GM19238 (cell line): ENCODE data around the gene CD2.

Experiments
- DNase-seq: peaks from one replicate; pipeline ENCODE4 v3.0.0; 2011; ENCODE audit warnings: low spot score; ENCODE audit not compliant: insufficient read length

Gene CD2

DNA sequence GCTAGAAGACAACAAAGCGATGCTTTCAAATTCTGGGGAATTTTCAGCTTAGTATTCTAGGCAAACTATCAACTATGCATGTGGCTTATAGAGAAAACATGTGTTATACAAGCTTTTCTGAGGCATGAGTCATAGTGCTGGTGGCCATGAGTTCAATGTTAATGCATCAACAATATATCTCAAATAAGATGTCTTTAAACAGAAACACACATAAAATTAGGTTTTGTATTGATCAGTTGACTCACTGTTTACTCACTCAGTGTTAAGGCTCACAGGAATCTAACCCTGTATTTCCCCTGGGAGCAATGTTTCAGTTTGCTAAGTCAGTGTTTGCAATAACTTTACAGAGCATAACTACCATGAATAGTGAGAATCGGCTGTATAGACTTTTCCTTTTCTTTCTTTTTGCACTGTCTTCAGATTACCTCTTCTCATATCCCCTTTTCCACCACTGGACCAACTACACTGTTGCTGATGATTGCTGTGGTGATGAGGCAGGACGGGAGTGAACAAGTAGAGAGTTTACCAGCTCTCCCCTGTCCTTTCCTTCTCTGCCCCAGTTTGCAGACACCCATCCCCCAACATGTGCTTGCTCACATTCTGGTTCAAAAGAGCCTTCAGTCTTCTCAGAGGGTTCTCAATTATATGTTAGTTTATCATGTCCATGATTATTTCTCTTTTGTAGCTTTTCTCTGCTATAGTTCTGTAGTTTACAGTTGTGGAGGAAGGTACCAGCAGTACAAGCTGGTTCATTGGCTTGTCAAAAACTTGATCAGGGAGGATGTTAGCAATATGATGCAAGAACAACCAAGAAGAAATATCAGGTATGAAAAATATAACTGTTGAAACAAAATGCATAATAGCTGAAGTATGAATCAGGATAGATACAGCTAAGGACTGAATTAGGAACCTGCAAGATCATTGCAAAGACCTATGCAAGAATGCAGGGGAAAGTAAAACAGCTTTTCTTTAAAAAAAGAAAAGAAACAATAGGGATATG lies 23.9 kb downstream of the CD2 start:
- no peak for DNase-seq

DNA sequence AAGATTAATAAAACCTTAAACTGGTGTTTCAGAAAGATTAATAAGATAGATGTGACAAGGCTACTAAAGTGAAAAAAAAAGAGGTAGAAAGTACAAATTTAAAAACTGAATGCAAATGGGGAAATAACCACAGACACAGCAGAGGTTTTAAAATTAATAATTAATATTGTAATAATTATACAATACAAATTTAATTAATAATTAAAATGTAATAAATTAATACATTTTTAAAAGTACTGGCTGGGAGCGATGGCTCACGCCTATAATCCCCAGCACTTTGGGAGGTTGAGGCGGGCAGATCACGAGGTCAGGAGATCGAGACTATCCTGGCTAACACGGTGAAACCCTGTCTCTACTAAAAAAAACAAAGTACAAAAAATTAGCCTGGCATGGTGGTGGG lies 26.8 kb downstream of the CD2 start:
- DNase-seq: no peak

DNA sequence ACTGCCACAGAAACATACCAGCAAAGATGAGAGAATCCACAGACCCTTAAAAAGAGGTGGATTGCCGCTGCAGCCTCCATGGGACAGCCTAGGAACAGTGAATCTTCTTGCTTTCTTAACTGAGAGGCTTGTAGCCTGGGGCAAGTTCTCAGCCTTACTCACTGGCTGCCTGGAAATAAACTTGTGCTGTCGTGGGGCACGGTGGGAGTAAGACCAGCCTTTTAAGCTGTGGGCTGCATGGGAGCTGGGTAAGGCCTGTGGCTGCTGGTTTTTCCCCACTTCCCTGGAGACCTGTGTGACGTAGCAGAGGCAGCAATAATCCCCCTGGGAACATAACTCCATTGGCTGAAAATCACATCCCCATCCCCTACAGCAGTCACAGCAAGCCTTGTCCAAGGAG lies 30.8 kb downstream of the CD2 start:
- no peak for DNase-seq

DNA sequence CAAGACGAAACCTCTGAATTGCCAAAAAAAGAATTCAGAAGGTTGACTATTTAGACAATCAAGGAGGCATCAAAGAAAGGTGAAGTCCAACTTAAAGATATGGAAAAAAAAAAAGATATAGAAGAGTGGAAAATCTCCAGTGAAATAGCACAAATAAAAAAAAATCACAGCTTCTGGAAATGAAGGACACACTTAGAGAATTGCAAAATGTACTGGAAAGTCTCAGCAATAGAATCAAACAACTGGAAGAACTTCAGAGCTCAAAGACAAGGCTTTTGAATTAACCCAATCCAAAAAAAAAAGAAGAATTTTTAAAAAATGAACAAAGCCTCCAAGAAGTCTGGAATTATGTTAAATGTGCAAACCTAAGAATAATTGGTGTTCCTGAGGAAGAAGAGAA lies 31.8 kb downstream of the CD2 start:
- DNase-seq: no peak

DNA sequence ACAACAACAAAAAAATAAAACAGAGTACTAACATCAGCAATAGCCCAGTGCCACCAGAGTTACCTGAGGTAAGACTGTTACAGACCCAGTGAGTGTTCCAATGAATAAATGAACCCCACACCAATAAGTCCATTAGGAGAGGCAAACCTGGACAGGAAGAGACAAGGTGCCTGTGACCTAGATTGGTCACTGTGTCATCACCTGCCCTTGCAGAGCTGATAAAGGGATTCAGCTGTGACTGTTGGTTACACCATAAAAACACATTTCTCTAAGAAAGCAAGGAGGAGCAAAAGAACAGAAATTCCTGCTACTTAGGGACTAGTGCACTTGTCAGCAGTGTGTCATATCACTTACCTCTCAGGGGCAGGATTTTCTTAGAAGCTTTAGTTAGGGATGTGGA lies 37.5 kb downstream of the CD2 start:
- DNase-seq: no peak

DNA sequence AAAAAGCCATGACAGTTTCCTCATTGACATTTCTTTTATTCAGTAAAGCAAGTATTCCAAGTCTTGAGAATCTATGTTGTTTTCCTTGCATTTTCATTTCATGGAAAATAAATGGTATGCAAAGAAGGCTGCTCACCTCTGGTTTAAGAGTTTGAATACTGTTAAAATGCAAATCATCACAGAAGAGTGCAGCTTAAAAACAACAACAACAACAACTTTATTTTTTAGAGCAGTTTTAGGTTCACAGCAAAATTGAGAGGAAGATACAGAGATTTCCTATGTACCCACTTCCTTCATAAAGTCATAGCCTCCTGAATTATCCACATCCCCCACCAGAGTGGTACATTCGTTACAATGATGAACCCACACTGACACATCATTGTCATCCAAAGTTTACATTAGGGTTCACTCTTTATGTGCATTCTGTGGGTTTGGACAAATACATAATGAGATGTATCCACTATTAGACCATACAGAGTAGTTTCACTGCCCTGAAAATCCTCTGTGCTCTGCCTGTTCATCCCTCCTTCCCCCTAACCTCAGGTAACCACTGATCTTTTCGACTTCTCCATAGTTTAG lies 39.2 kb downstream of the CD2 start:
- DNase-seq: no peak

DNA sequence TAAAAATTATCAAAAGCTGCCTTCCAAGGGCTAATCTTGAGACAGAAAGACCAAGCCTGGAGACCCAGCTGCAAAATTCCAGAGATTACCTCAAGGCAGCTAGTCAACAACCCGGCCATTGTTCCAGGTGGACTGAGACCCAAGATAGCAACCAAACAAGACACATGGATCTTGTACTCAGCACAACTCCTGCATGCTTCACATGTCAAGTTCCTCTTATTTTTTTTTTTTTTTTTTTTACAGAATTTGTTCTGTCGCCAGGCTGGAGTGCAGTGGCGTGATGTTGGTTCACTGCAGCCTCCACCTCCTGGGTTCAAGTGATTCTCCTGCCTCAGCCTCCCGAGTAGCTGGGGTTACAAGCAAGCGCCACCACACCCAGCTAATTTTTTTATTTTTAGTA lies 40.1 kb downstream of the CD2 start:
- no peak for DNase-seq

DNA sequence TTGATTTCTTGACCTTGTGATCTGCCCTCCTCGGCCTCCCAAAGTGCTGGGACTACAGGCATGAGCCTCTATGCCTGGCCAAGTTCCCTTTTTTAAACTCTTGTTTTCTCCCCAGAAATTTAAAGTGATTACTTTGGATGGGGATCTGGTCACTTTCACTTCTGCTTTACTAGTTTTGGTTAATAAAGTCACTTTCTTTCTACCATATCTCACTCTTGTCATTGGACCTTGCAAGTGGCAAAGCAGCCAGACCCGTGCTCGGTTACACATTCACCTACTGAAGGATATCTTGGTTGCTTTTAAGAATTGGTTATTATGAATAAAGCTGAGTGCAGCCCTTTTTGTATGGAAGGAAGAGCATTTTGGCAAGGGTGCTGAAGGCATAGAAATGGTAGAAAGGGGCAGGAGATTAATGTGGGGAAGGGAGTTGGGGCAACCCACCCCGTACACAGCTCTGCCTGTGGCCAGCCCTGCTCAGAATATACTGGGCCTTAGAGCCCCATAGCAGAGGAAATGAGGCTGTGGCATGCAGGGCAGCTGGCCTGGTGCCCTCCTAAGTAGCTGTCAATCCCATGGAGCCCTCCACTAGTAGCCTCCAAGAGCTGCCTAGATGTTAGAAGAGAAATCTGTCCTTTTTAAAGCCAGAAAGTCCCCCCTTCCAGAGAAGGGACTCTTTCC lies 40.7 kb downstream of the CD2 start:
- no peak for DNase-seq

DNA sequence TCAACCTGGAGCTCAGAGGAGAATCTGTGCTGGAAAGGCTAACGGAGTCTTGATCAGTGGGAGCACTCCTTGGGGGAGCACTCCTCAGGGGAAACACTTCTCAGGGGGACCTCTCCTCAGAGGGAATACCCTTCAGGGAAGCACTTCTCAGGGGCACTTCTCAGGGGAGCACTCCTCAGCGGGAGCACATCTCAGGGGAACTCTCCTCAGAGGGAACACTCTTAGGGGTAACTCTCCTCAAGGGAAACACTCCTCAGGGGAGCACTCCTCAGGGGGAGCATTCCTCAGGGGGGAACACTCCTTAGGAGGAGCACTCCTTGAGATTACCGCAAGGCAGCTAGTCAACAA lies 41.2 kb downstream of the CD2 start:
- no peak for DNase-seq

DNA sequence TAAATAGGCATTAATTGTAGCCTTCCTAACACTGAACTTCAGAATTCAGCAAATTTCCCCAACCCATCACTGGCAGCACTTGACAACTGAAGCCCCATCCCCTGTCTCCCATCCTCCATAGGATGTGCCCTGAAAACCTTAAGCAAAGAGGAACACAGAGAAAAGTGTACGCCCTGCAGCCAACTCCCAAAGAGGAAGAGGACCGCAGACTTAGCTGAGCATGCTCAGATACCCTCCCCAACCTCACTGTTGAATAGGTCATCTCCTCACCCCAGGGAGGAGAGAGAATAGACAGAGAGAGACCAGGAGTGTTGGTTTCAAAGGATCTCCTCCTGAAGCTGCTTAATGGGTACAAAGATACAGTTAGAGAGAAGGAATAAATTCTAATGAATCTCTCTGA lies 50.5 kb downstream of the CD2 start:
- no peak for DNase-seq

DNA sequence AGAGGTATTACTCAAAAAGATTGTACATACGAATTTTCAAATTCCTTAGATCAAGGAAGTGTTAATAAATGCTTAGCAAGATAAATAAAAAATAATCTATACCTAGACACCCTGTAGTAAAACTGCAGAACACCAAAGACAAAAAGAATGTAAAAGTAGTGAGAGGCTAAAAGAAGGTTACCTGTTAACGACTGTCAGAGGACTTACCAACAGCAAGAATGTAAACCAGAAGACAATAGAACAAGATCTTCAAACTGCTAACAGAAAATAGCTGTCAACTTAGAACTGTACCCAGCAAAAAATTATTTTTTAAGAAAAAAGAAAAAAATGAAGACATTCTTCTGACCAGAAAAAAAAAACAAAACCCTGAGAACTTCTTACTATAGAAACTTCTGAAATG lies 51.2 kb downstream of the CD2 start:
- DNase-seq: no peak

DNA sequence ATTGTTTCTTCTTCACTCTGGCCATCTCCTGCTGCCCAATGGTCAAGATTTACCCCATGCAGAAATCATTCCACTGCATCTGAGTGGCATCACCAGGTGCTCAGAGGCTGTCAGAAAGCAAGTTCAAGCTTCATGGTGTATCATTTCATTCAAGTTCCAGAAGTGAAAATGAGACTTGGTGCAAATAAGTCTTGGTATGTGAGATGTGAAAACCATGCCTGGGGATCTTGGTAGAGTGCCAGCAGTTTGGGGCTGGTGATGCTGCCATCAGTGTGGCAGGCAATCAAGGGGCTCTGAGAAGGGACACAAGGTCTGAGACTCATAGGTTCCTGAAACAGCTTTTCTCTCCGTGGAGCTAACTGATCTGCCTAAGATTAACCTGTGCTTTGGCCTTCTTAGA lies 52.0 kb downstream of the CD2 start:
- DNase-seq: no peak

DNA sequence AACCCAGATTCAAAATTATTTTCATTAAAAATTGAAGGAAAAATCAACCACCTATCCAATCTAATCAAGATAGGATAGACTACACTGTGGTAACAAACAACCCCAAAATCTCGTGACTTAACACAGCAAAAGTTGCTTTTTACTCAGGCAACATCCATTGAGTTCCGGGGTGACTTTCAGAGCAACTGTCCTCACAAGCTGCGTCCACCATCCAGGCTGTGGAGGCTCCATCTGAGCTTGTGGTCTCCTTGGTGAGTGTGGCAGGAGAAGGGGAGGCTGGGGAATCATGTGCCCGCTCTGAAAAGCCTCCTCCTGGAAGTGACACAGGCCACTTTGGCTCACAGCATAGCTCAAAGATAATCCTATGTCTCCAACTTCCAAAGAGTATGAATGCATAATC lies 52.4 kb downstream of the CD2 start:
- DNase-seq: no peak

DNA sequence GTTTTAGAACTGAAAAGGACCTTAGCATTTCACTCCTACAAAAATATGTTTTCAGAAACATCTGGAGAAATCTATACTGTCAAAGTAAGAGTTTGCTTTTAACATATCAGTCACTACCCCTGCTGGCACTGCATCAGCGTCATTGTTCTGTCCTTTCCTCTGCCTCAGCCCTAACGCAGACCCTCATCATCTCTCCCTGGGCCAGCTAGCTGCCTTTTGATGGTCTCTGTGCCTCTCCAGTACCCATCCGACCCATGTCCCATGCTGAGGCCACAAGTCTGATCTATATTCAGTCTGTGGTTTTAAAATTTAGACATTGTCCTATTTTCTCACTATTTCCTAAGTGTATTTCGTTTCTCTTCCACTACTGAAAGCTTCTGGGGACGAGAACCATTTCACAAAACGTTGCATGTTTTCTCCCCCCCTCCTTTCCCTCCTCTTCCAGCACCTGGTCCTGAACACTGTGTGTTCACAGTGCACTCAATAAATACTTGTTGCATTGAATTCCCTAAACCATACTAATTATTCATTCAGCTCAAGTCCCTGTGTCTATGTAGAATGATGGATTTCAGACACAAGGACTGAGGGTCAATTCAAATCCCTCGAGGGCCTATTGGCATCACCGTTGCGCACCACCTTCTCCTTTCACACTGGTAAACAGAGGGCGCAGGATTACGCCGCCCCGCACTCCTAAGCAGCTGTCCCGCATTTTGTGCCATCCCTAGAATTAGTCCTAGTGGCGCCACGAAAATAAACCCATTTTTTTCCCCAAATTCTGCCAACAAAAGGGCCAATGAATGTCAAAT lies 53.4 kb downstream of the CD2 start:
- no peak for DNase-seq

DNA sequence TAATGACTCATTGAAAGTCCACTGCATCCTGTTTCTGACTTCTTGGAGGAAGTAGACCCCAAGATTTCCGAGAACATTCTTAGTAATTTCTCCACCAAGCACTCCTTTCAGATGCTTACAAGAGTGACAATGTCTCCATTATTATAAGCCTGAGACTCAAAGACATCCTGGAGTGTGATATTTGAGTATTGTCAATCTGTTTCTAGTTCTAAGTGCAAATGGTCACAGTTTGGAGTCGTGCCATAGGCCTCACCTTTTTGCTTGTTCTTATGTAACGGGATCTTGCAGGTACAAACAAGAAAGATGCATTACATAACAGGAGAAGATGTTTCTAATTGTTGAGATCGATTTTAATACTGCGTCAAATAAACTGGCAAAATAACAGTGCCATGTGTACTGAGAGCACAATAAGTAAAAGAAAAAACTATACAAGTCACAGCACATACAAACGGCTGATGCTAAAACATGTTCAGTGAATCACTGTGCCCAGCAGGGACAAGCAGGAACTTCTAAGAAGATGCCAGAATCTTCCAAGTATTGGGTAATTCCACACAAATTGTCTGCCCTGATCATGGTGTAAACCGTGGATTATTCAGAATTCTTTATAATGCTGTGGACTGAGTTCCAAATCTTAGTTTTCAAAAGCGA lies 54.1 kb downstream of the CD2 start:
- DNase-seq: no peak

DNA sequence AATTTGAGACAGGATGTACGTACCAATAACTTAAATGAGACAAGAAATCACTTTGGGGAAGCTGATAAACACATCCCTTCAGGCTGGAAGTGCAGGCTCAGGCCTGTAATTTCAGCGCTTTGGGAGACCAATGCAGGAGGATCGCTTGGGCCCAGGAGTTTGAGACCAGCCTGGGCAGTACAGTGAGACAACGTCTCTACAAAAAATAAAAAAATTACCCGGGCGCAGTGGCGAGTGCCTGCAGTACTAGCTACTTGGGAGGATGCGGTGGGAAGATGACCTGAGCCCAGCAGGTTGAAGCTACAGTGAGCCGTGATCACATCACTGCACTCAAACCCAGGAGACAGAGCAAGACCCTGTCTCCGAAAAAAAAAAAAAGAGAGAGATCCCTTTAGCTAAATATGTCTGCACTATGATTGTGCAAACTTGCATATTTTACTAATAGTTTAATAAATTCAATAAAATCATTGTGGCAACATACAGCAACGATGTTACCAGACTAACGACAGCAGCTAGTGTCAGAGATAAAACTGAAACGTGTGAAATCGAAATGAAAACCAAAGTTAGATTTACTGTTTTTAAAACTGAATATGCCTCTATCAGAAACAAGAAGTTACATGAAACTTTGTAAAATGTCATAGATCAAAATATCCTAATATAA lies 54.7 kb downstream of the CD2 start:
- DNase-seq: no peak

DNA sequence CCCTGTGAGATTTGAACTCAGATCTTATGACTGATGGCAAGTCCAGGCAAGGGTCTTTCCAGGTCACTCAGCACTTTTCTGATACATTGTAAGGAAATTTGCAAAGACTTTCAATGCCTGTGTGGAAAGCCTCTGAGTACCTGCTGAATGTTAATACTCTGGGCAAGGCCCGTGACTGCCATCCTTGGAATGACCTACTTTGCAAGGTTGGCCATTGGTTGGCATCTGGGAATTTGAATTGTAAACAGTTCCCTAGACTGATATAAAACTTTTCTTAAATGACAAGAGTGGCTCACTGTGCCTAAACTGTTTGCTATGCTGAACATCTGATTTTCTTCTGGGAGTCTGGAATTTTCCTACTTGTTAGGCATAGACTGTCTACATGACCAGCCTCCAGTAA lies 57.1 kb downstream of the CD2 start:
- no peak for DNase-seq

DNA sequence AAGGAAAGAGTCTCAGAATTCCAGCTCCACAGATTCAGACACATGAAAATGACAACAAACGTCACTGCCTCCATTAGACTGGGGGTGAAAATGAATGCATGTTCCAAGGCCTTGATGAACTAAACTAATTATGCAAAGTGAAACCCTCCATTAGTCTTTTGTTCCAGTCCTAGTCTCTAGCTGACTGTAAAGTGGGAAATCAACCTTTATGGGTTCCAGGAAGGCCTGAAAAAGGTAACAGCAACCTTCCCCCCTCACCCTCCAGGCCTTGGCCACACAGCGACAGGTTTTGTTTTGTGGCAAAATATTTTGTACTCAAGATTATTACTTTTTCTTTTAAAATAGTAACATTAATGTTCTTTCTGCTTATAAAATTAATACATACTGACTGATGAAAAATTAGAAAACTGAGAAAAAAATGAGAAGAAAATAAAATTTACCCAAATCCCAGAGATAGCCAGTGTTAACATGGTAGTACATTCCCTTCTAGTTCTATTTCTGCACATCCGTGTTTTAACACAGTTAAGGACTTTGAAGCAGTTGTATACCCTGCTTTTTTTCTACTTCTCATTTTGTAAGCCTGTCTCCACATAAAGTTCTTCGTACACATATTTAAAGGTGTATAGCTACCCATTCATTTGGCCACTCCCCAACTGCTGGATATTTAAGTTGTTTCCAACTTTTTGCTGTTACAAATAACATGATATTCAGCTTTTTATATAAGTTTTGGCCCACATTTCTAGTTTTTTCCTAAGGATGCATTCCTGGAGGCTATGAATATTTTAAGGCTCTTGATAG lies 60.9 kb downstream of the CD2 start:
- DNase-seq: no peak

DNA sequence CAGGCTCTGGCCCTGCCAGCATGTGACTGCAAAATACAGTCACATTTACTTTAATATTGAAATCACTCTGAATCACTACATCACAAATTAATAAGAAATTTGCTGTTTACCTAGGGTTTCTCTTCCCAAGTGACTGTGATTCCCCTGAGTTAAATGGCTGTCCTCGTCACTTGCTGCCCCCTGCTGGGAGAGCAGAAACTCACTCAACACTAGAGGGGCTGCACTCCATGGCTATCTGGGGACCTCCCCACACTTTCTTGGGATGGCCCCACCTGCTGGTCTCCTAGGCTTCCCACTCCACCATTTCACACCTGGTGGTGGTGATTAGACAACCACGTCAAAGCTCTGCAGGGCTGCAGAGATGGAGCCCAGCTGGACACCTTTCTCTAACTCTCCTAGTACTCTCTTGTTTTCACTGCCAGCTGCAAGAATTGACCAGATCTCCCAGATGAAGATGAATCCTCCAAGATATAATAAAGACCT lies 63.4 kb downstream of the CD2 start:
- DNase-seq: no peak
